Measurements from ENCODE around the gene KCTD16.

KCTD16 gene

GRCh38 chr5:144391044-144391443, 220.4 kb downstream of the KCTD16 start:
- ChIA-PET POLR2A (no interaction called here), CTCF (no interaction called here)
- no peak for DNase-seq (ENCODE audit: extremely low spot score)
- no peak for TF ChIP-seq HDGF (IDR thresholded peaks at IDR 0.05; ENCODE audit: borderline replicate concordance)
- TF ChIP-seq FOXA1 (IDR thresholded peaks at IDR 0.05) = no peak
- TF ChIP-seq CTBP1 (IDR thresholded peaks at IDR 0.05; ENCODE audit: borderline replicate concordance) = no peak
- TF ChIP-seq FOXK2 (IDR thresholded peaks at IDR 0.05) = no peak
- no peak for TF ChIP-seq ARNT (IDR thresholded peaks at IDR 0.05)
- TF ChIP-seq SP1 (IDR thresholded peaks at IDR 0.05) = no peak
- TF ChIP-seq L3MBTL2 (conservative IDR thresholded peaks at IDR 0.05) = no peak
- TF ChIP-seq BHLHE40 (IDR thresholded peaks at IDR 0.05; ENCODE audit: borderline replicate concordance) = no peak
- TF ChIP-seq SUZ12 (IDR thresholded peaks at IDR 0.05) = no peak
- TF ChIP-seq TARDBP (IDR thresholded peaks at IDR 0.05) = no peak
- TF ChIP-seq FOXM1 (IDR thresholded peaks at IDR 0.05; ENCODE audit: borderline replicate concordance) = no peak
- TF ChIP-seq ZNF384 (IDR thresholded peaks at IDR 0.05) = no peak
- TF ChIP-seq NFRKB (IDR thresholded peaks at IDR 0.05) = no peak
- TF ChIP-seq ELF4 (IDR thresholded peaks at IDR 0.05) = no peak
- TF ChIP-seq PKNOX1 (IDR thresholded peaks at IDR 0.05) = no peak

DNA sequence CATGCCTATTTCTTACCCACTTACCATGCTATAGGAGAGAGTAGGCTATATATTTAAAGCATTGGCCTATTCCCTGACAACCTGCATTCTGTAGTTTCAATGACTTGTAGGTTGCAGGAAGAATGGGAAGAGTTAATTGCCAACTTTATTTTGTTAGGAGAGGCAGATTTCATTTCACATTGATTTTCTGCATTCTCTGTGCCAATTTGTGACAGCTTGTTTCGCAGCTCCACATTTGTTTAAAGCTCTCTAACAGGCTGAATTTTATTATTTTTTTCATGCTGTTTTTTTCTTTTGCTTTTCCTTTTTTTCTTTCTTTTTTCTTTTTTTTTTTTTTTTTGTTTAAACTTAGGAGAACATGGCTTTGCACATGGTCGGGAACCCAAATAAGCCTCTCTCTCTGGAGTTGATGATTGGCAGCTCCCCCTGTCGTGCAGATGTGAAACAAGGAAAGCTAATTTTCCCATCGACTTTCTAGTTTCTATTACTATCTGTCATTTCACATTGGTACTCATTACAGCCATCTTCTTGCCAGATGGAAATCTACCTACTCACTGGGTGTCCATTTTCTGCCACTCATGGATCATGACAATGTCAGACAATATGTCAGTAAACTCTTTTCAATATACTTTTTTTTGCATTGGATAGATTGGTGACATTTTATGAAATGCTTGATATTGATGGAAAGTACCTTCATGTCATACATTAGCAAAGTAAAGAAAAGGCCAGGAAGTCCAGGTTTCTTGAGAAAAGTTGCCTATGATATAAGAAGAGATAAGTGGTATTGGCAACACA, 223.2 kb downstream of the KCTD16 start:
- CTCF ChIA-PET = interaction anchor here (0.7 kb wide), 1 partner anchor 22 kb away, joined by 7 read pairs; no protein-coding TSS in a partner anchor

GRCh38 chr5:144395704-144396103, 225.0 kb downstream of the KCTD16 start:
- no peak for DNase-seq (ENCODE audit: extremely low spot score)
- CTCF ChIA-PET = no interaction called here
- POLR2A ChIA-PET = no interaction called here
- TF ChIP-seq ARNT (IDR thresholded peaks at IDR 0.05) (no peak), FOXA1 (IDR thresholded peaks at IDR 0.05) (no peak), SP1 (IDR thresholded peaks at IDR 0.05) (no peak), FOXM1 (IDR thresholded peaks at IDR 0.05; ENCODE audit: borderline replicate concordance) (no peak), LEF1 (IDR thresholded peaks at IDR 0.05; ENCODE audit: borderline replicate concordance) (no peak), CTBP1 (IDR thresholded peaks at IDR 0.05; ENCODE audit: borderline replicate concordance) (no peak), FOXK2 (IDR thresholded peaks at IDR 0.05) (no peak), ZNF384 (IDR thresholded peaks at IDR 0.05) (no peak), ELF4 (IDR thresholded peaks at IDR 0.05) (no peak), HDGF (IDR thresholded peaks at IDR 0.05; ENCODE audit: borderline replicate concordance) (no peak), L3MBTL2 (conservative IDR thresholded peaks at IDR 0.05) (no peak)

More for the DNA sequence above, 223.2 kb downstream of the KCTD16 start:
- POLR2A ChIA-PET = no interaction called here
- TF ChIP-seq PKNOX1 (IDR thresholded peaks at IDR 0.05) = peak; percentile 29; the same call in 1 of the 2 replicates
- no peak for TF ChIP-seq L3MBTL2 (conservative IDR thresholded peaks at IDR 0.05)
- no peak for TF ChIP-seq CTBP1 (IDR thresholded peaks at IDR 0.05; ENCODE audit: borderline replicate concordance)
- no peak for TF ChIP-seq LEF1 (IDR thresholded peaks at IDR 0.05; ENCODE audit: borderline replicate concordance)
- TF ChIP-seq ELF4 (IDR thresholded peaks at IDR 0.05) = no peak
- TF ChIP-seq BHLHE40 (IDR thresholded peaks at IDR 0.05; ENCODE audit: borderline replicate concordance) = no peak
- TF ChIP-seq FOXA1 (IDR thresholded peaks at IDR 0.05) = no peak
- no peak for DNase-seq (ENCODE audit: extremely low spot score)

GRCh38 chr5:144403058-144403457, 232.4 kb downstream of the KCTD16 start:
- CTCF ChIA-PET = no interaction called here
- no peak for DNase-seq (ENCODE audit: extremely low spot score)
- no peak for TF ChIP-seq ELF4 (IDR thresholded peaks at IDR 0.05)
- no peak for TF ChIP-seq ARNT (IDR thresholded peaks at IDR 0.05)
- TF ChIP-seq BHLHE40 (IDR thresholded peaks at IDR 0.05; ENCODE audit: borderline replicate concordance) = no peak
- no peak for TF ChIP-seq FOXK2 (IDR thresholded peaks at IDR 0.05)
- TF ChIP-seq SP1 (IDR thresholded peaks at IDR 0.05) = no peak
- TF ChIP-seq CTBP1 (IDR thresholded peaks at IDR 0.05; ENCODE audit: borderline replicate concordance) = no peak
- no peak for TF ChIP-seq L3MBTL2 (conservative IDR thresholded peaks at IDR 0.05)
- no peak for TF ChIP-seq HDGF (IDR thresholded peaks at IDR 0.05; ENCODE audit: borderline replicate concordance)
- no peak for TF ChIP-seq LEF1 (IDR thresholded peaks at IDR 0.05; ENCODE audit: borderline replicate concordance)
- no peak for TF ChIP-seq TARDBP (IDR thresholded peaks at IDR 0.05)
- no peak for TF ChIP-seq NFRKB (IDR thresholded peaks at IDR 0.05)
- TF ChIP-seq PKNOX1 (IDR thresholded peaks at IDR 0.05) = no peak
- TF ChIP-seq SUZ12 (IDR thresholded peaks at IDR 0.05) = no peak
- TF ChIP-seq FOXA1 (IDR thresholded peaks at IDR 0.05) = no peak
- TF ChIP-seq FOXM1 (IDR thresholded peaks at IDR 0.05; ENCODE audit: borderline replicate concordance) = no peak
- TF ChIP-seq ZNF384 (IDR thresholded peaks at IDR 0.05) = no peak
- POLR2A ChIA-PET = no interaction called here

DNA sequence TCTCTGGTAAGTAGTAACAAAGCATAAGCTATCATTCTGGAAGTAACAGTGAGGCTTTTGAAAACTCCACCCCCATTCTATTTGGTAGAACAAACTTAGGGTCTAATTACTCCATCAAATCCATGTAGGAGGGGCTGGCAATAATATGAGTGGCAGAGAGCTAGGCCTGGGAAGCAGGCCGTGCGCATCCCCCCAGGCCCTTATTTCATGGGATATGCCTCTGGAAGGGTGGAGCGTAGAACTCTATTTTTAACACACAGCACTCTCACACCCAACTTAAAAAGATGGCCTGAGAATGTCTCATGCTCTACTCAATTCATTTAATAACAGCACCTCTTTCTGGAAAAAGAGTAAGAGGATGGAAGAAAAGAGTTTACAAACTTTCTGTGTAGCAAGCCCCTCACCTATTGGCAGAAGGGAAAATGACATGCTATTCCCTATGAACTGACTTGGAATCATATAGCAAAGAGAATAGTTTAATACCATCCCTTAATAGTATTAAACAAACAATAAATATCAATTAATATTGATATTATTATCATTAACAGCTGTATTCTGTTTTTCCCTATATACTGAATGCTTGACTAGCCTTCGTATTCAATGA, 233.2 kb downstream of the KCTD16 start:
- CTCF ChIA-PET = interaction anchor here (1.0 kb wide), 1 partner anchor 198 kb away, joined by 3 read pairs; no protein-coding TSS in a partner anchor
- POLR2A ChIA-PET = no interaction called here
- no peak for TF ChIP-seq ARNT (IDR thresholded peaks at IDR 0.05)
- no peak for TF ChIP-seq SP1 (IDR thresholded peaks at IDR 0.05)
- no peak for TF ChIP-seq PKNOX1 (IDR thresholded peaks at IDR 0.05)
- no peak for TF ChIP-seq BHLHE40 (IDR thresholded peaks at IDR 0.05; ENCODE audit: borderline replicate concordance)
- no peak for TF ChIP-seq ELF4 (IDR thresholded peaks at IDR 0.05)
- TF ChIP-seq SUZ12 (IDR thresholded peaks at IDR 0.05) = no peak
- no peak for TF ChIP-seq NFRKB (IDR thresholded peaks at IDR 0.05)
- TF ChIP-seq FOXM1 (IDR thresholded peaks at IDR 0.05; ENCODE audit: borderline replicate concordance) = no peak
- TF ChIP-seq CTBP1 (IDR thresholded peaks at IDR 0.05; ENCODE audit: borderline replicate concordance) = no peak
- TF ChIP-seq ZNF384 (IDR thresholded peaks at IDR 0.05) = no peak
- TF ChIP-seq LEF1 (IDR thresholded peaks at IDR 0.05; ENCODE audit: borderline replicate concordance) = no peak
- no peak for TF ChIP-seq L3MBTL2 (conservative IDR thresholded peaks at IDR 0.05)
- TF ChIP-seq HDGF (IDR thresholded peaks at IDR 0.05; ENCODE audit: borderline replicate concordance) = no peak
- TF ChIP-seq FOXA1 (IDR thresholded peaks at IDR 0.05) = no peak
- TF ChIP-seq TARDBP (IDR thresholded peaks at IDR 0.05) = no peak
- DNase-seq (ENCODE audit: extremely low spot score) = no peak
